Neural crest cell (in vitro differentiated cells): ENCODE measurements around the gene HIRA. TPM values are rescaled to one million over a fixed set of nuclear protein-coding genes. Genes with fewer than 3 reads are reported as not detected.
"Not testable (repeated sequence)": the region's sequence is repeated elsewhere in the genome, so short reads cannot be mapped to it uniquely, and the experiment has no call there.

ENCODE experiments used
- DNase-seq: peaks from one replicate; pipeline ENCODE4 v3.0.0; 2021; ENCODE audit warnings: low read depth, mixed read lengths, low spot score
- H3K27ac Mint-ChIP-seq: one replicate; pipeline ENCODE4 v1.8.0; 2021; ENCODE audit warnings: mild to moderate bottlenecking, mixed read lengths; ENCODE audit not compliant: unreplicated experiment
- H3K27me3 Mint-ChIP-seq: 2 replicates; pipeline ENCODE4 v1.8.0; 2021; ENCODE audit warnings: low read depth, mild to moderate bottlenecking, mixed read lengths
- H3K36me3 Mint-ChIP-seq: 2 replicates; pipeline ENCODE4 v1.8.0; 2021; ENCODE audit warnings: low read depth, mild to moderate bottlenecking, mixed read lengths
- H3K4me1 Mint-ChIP-seq: 2 replicates; pipeline ENCODE4 v1.8.0; 2021; ENCODE audit warnings: mixed read lengths
- H3K4me3 Mint-ChIP-seq: one replicate; pipeline ENCODE4 v1.8.0; 2021; ENCODE audit warnings: mild to moderate bottlenecking, mixed read lengths
- H3K9me3 Mint-ChIP-seq: 2 replicates; pipeline ENCODE4 v1.8.0; 2021; ENCODE audit warnings: mixed read lengths
- CTCF ChIP-seq: fragments of 200-600 bp; sonication (generic); conservative IDR thresholded peaks from 2 replicates; pipeline ENCODE4 v1.5.0; 2021; ENCODE audit warnings: antibody characterized with exemption, mild to moderate bottlenecking
- total RNA-seq: library from RNA; stranded (reverse); gene quantifications from 2 replicates; pipeline ENCODE4 v1.2.1, GENCODE V29; 2021

HIRA gene
- total RNA-seq, 1 donor from 2014 or later, result 57.1 TPM

DNA sequence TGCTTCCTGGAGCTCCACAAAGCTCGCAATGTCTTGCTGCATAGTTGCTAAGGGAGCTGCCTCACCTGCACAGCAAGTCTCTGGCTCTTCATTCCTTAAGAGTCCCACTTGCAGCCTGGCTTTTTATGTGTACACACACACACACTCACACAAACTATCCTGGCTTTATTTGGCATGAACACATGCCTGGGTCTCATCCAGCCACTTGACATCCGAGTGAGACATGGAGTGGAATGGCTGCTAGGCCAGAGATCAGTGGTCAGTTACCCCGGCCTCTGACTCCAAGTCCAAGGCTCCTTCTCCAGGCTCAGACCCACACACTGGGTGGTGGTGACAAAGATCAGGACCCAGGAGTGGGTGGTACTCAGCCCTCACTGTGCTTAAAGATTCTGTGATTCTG is 102.1 kb downstream of the HIRA start:
- H3K36me3 Mint-ChIP-seq, result peaks cover 65% of the 10 kb centered on the region
- no peak for DNase-seq
- peaks cover 18% of the 10 kb centered on the region for H3K9me3 Mint-ChIP-seq
- H3K27me3 Mint-ChIP-seq, result no peaks in the 10 kb centered on the region
- TF ChIP-seq CTCF, result no peak
- no peaks in the 10 kb centered on the region for H3K4me1 Mint-ChIP-seq
- no peak overlapping the region for H3K27ac Mint-ChIP-seq
- no peak overlapping the region for H3K4me3 Mint-ChIP-seq

GRCh38 chr22:19325296-19325948 is 106.1 kb downstream of the HIRA start:
- no peak for TF ChIP-seq CTCF
- no peak overlapping the region for H3K4me3 Mint-ChIP-seq
- H3K27me3 Mint-ChIP-seq, result no peaks in the 10 kb centered on the region
- H3K4me1 Mint-ChIP-seq, result no peaks in the 10 kb centered on the region
- H3K9me3 Mint-ChIP-seq, result peaks cover 12% of the 10 kb centered on the region
- DNase-seq, result no peak
- no peak overlapping the region for H3K27ac Mint-ChIP-seq
- peaks cover 55% of the 10 kb centered on the region for H3K36me3 Mint-ChIP-seq

DNA sequence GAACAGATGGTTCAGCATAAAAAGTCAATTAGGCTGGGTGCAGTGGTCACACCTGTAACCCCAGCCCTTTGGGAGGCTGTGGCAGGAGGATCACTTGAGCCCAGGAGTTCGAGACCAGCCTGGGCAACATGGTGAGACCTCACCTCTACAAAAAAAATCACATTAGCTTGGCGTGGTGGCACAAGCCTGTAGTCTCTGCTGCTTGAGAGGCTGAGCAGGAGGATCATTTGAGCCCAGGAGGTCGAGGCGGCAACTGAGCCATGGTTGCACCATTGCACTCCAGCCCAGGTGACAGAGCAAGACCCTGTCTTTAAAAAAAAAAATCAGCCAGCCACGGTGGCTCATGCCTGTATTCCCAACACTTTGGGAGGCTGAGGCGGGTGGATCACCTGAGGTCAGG is 108.1 kb downstream of the HIRA start:
- not testable (repeated sequence) for H3K9me3 Mint-ChIP-seq

DNA sequence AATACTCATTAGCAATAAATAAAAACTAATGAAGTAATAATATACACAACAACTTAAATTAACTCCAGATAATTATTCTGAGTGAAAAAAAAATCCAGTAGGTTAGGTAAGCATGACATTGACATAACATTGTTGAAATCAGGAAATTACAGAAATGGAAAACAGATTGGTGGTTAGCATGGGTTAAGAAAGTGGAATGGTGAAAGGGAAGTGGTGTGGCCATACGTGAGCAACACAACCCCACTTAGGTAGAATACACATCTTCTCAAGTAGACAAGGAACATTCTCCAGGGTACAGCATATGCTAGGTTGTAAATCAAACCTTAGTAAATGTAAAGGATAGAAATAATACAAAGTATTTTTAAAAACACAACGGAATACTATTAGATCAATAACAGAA is 109.8 kb downstream of the HIRA start:
- Mint-ChIP-seq H3K9me3 (peaks cover 11% of the 10 kb centered on the region), H3K27ac (no peak overlapping the region), H3K36me3 (peaks cover 41% of the 10 kb centered on the region), H3K4me3 (no peak overlapping the region), H3K4me1 (no peaks in the 10 kb centered on the region), H3K27me3 (no peaks in the 10 kb centered on the region)
- DNase-seq, result no peak
- no peak for TF ChIP-seq CTCF

More for the DNA sequence above, 108.1 kb downstream of the HIRA start:
- H3K27me3 Mint-ChIP-seq, DNase-seq, H3K27ac Mint-ChIP-seq, H3K4me1 Mint-ChIP-seq, H3K4me3 Mint-ChIP-seq: not testable (repeated sequence)
- H3K36me3 Mint-ChIP-seq, result peaks cover 45% of the 10 kb centered on the region

DNA sequence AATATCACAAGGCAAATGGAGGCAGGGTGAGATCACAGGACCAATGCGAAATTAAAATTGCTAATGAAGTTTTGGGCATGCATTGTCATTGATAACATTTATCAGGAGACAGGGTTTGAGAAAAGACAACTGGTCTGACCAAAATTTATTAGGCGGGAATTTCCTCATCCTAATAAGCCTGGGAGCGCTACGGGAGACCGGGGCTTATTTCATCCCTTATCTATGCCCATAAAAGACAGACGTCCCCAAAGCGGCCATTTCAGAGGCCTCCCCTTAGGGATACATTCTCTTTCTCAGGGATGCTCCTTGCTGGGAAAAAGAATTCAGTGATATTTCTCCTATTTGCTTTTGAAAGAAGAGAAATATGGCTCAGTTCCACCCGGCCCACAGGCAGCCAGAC is 111.4 kb downstream of the HIRA start:
- not testable (repeated sequence) for H3K27me3 Mint-ChIP-seq, H3K27ac Mint-ChIP-seq, H3K4me3 Mint-ChIP-seq, H3K4me1 Mint-ChIP-seq, DNase-seq
- Mint-ChIP-seq H3K9me3 (peaks cover 14% of the 10 kb centered on the region), H3K36me3 (peaks cover 37% of the 10 kb centered on the region)

DNA sequence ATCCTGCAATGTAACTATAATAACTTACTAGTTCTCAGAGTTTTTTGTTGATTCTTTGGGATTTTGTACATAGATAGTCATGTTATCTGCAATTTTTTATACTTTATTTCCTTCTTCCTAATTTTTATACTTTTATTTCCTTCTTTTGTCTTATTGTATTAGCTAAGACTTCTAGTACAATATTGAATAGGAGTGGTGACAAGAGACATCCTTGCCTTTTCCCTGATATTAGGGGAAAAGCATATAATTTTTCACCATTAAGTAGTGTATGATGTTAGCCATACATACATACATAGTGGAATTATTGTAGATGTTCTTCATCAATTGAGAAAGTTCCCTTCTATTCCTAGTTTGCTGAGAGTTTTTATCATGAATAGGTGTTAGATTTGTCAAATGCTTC is 112.3 kb downstream of the HIRA start:
- Mint-ChIP-seq H3K9me3 (peaks cover 9% of the 10 kb centered on the region), H3K36me3 (peaks cover 32% of the 10 kb centered on the region), H3K4me1 (no peaks in the 10 kb centered on the region), H3K4me3 (no peak overlapping the region), H3K27ac (no peak overlapping the region), H3K27me3 (no peaks in the 10 kb centered on the region)
- DNase-seq, result no peak
- no peak for TF ChIP-seq CTCF
